Activated CD8-positive, alpha-beta T cell treated with anti-CD3 and anti-CD28 coated beads for 36 hours (primary cell): ENCODE data around the gene EDRF1. TPM values are rescaled to one million over a fixed set of nuclear protein-coding genes. Genes with fewer than 3 reads are reported as not detected.

Experiments
- ATAC-seq: fragments of 200-7000 bp; cut with Tn5 transposase; one replicate; pipeline ENCODE4 v1.10.0; 2021; ENCODE audit warnings: mild to moderate bottlenecking, moderate library complexity
- CTCF ChIA-PET: fragments of 350-600 bp; sonication (Branson Sonifier 250); formaldehyde crosslinking; loops from one replicate; lab custom pipeline; 2021; ENCODE audit warnings: antibody characterized with exemption; lab: Charles Lee
- POLR2A ChIA-PET: fragments of 350-600 bp; sonication (Branson Sonifier 250); formaldehyde crosslinking; loops from one replicate; lab custom pipeline; 2021; ENCODE audit warnings: antibody characterized with exemption; lab: Charles Lee
- DNase-seq: peaks from one replicate; pipeline ENCODE4 v3.0.0-alpha.2; 2020
- H3K27ac Mint-ChIP-seq: one replicate; pipeline ENCODE4 v1.8.0; 2021; ENCODE audit warnings: mild to moderate bottlenecking, mixed read lengths
- H3K27me3 Mint-ChIP-seq: one replicate; pipeline ENCODE4 v1.8.0; 2021; ENCODE audit warnings: mixed read lengths
- H3K36me3 Mint-ChIP-seq: one replicate; pipeline ENCODE4 v1.8.0; 2021; ENCODE audit warnings: low read depth, mixed read lengths
- H3K4me1 Mint-ChIP-seq: one replicate; pipeline ENCODE4 v1.8.0; 2021; ENCODE audit warnings: low read depth, mixed read lengths
- H3K4me3 Mint-ChIP-seq: one replicate; pipeline ENCODE4 v1.8.0; 2021; ENCODE audit warnings: mild to moderate bottlenecking, moderate library complexity, mixed read lengths
- H3K9me3 Mint-ChIP-seq: one replicate; pipeline ENCODE4 v1.8.0; 2021; ENCODE audit warnings: mixed read lengths
- intact Hi-C: fragments of 100-400 bp; cut with micrococcal nuclease; formaldehyde crosslinking; loops from one replicate; pipeline ENCODE4 v1.10.0; 2022
- total RNA-seq, 2 experiments: library from RNA; stranded (reverse); gene quantifications; one replicate each; pipeline ENCODE4 v1.2.3, GENCODE V29; 2021
- TF ChIP-seq, protein P1 (sequence below): fragments of 200-600 bp; IDR thresholded peaks from one replicate; pipeline ENCODE4 v1.8.0; 2022; ENCODE audit warnings: antibody characterized with exemption, mild to moderate bottlenecking

EDRF1 gene
- total RNA-seq, 2 experiments from 2014 or later: 26.3 to 26.4 TPM

DNA sequence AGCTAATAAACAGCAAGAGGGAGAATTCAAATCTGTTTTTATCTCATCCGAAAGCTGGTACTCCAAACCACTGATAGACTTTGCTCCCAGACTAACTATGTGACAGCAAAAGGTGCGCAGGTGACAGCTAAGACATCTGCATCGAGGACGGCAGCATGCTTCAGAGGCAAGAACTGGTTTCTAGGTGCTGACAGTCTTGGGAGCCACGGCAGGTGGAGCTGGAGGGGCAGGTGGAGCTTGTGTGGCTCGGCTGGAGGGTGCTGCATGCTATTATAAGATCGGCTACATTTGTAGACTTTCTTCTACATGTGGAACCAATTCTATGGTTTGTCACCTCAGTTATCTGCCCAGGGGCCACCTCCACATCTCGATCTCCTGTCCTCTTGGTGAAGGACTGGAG lies 77.9 kb downstream of the EDRF1 start:
- Mint-ChIP-seq H3K27me3 (no peaks in the 10 kb centered on the region), H3K4me3 (no peak overlapping the region), H3K9me3 (no peaks in the 10 kb centered on the region), H3K27ac (no peak overlapping the region), H3K36me3 (peaks cover 7% of the 10 kb centered on the region), H3K4me1 (no peaks in the 10 kb centered on the region)
- DNase-seq: no peak
- TF ChIP-seq, protein P1, sequence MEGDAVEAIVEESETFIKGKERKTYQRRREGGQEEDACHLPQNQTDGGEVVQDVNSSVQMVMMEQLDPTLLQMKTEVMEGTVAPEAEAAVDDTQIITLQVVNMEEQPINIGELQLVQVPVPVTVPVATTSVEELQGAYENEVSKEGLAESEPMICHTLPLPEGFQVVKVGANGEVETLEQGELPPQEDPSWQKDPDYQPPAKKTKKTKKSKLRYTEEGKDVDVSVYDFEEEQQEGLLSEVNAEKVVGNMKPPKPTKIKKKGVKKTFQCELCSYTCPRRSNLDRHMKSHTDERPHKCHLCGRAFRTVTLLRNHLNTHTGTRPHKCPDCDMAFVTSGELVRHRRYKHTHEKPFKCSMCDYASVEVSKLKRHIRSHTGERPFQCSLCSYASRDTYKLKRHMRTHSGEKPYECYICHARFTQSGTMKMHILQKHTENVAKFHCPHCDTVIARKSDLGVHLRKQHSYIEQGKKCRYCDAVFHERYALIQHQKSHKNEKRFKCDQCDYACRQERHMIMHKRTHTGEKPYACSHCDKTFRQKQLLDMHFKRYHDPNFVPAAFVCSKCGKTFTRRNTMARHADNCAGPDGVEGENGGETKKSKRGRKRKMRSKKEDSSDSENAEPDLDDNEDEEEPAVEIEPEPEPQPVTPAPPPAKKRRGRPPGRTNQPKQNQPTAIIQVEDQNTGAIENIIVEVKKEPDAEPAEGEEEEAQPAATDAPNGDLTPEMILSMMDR: no peak
- intact Hi-C loops: no loop called here
- ChIA-PET POLR2A (no interaction called here), CTCF (no interaction called here)
- ATAC-seq: no peak

DNA sequence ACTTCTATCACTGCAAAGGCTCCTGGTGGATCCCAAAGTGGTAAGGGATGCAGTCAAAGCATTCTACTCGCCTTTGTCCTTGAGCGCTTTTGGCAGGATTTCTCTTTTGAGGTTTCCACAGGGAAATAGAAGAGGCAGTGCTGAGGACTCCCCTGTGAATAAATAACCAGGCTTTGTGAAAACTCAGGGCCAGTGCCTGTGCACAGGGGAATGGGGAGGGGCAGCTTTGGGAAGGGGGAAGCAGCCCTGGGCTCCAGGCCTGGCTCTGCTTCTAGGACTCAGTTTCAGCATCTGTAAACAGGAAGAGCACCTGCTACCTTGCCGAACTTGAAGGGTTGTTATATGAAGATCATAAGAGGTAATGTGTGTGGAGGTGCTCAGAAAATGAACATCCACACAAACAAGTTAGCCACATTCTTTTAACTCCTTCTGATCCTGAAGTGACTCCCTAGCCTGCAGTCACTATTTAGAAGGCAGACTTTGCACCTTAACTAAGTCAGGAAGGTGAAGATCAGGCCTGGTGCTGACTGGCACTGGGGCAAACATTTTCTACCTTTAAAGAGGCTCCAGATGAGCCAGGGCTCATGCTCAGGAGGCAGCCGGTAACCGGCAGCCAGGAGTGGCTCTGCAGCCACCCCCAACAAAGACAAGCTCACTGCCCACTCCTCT lies 78.6 kb downstream of the EDRF1 start:
- Mint-ChIP-seq H3K4me1 (peaks cover 4% of the 10 kb centered on the region), H3K27me3 (no peaks in the 10 kb centered on the region), H3K36me3 (peaks cover 2% of the 10 kb centered on the region)

DNA sequence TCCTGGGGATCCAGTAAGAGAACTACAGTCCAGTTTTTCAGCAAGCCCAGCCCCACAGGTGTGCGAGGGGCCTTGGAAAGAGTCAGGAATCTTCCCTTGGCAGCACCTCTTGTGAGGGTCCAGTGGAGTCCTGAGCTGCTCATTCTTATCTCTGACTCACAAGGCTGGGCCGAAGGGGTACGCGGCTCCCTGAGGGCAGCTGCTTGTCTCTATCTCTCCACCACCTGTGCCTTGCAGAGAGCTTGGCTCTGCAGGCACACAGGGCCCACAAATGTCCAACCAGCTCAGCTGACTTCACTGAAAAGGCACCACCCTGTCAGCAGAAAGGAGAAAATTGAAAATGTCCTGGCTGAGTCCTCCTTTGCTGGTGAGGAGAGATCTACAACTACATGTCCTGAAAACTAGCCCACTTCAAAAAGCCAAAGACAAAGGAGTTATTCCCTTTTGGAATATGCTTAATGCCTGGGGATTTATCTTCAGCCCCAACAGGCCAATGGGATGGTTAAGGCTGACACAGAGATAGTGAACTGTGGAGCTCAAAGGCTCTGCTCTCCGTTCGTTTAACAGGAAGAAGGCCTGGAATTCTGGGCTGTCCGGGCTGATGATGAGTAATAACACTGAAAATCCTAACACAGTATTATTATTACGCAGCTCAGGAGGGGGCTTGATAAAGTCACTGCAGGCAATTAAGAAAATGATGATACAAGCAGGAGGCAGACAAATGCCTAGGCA lies 80.1 kb downstream of the EDRF1 start:
- ATAC-seq: no peak
- Mint-ChIP-seq H3K4me1 (peaks cover 4% of the 10 kb centered on the region), H3K36me3 (no peaks in the 10 kb centered on the region), H3K27me3 (no peaks in the 10 kb centered on the region), H3K9me3 (no peaks in the 10 kb centered on the region), H3K27ac (no peak overlapping the region), H3K4me3 (no peak overlapping the region)
- intact Hi-C loops: no loop called here
- no peak for DNase-seq
- ChIA-PET CTCF (no interaction called here), POLR2A (interaction anchor here (0.9 kb wide), 1 partner anchor 14 kb away, joined by 3 read pairs; no protein-coding TSS in a partner anchor)
- TF ChIP-seq, protein P1: no peak

More for the DNA sequence above, 78.6 kb downstream of the EDRF1 start:
- TF ChIP-seq, protein P1: no peak
- ChIA-PET CTCF (no interaction called here), POLR2A (no interaction called here)
- no peak overlapping the region for H3K27ac Mint-ChIP-seq
- H3K4me3 Mint-ChIP-seq: no peak overlapping the region
- ATAC-seq (no peak), DNase-seq (no peak)
- H3K9me3 Mint-ChIP-seq: no peaks in the 10 kb centered on the region
- intact Hi-C loops: no loop called here

DNA sequence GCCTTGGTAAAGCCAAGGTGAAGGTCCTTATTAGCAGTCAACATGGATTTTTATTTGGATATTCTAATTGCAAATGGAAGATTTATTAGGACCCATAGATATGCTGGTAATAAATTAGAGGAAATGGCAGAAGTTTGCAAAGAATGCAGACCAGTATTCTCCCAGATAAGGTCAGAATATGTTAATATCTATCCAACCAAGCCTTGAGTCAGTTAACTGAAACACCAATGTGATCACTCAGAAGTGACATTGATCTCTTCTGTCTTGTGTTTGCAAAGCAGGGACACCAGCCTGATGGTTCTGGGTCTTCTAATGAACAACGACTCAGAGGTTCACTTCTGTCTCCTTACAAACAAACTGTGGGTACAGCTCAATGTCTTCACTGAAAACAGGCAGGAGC lies 82.1 kb downstream of the EDRF1 start:
- ATAC-seq: no peak
- Mint-ChIP-seq H3K4me3 (no peak overlapping the region), H3K27ac (no peak overlapping the region), H3K4me1 (peaks cover 4% of the 10 kb centered on the region), H3K36me3 (peaks cover 2% of the 10 kb centered on the region), H3K9me3 (no peaks in the 10 kb centered on the region), H3K27me3 (no peaks in the 10 kb centered on the region)
- TF ChIP-seq, protein P1: no peak
- POLR2A ChIA-PET: interaction anchor here (1.5 kb wide), 1 partner anchor 16 kb away, joined by 3 read pairs; no protein-coding TSS in a partner anchor
- intact Hi-C loops: no loop called here
- CTCF ChIA-PET: no interaction called here
- no peak for DNase-seq

DNA sequence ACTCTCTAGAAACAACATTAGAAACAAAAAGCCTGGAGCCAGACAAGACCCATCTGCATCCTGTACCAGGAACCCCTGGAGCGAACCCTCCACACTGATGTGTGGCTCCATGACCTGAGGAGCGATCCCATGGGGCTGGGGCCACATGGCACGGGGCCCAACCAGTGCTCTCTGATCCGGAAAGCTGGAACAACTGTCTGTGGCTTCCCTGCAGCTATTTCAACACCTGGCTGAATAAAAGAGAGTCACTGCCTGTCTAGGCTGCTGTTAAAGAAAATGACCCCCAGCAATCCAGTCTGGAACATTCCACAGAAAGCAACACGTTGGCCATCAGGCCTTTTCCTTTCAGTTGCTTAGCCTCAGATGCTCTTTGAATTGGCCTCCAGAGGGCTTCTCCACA lies 82.6 kb downstream of the EDRF1 start:
- TF ChIP-seq, protein P1: no peak
- intact Hi-C loops: no loop called here
- POLR2A ChIA-PET: interaction anchor here (1.5 kb wide), 1 partner anchor 16 kb away, joined by 3 read pairs; no protein-coding TSS in a partner anchor
- Mint-ChIP-seq H3K9me3 (no peaks in the 10 kb centered on the region), H3K27ac (no peak overlapping the region), H3K4me3 (no peak overlapping the region), H3K36me3 (peaks cover 2% of the 10 kb centered on the region), H3K27me3 (no peaks in the 10 kb centered on the region), H3K4me1 (peaks cover 4% of the 10 kb centered on the region)
- no peak for ATAC-seq
- CTCF ChIA-PET: no interaction called here
- DNase-seq: no peak
